HFFc6 (cell line): ENCODE data around the gene GALNT17. TPM values are rescaled to one million over a fixed set of nuclear protein-coding genes. Genes with fewer than 3 reads are reported as not detected.

Source experiments
- DNase-seq: peaks from one replicate; pipeline ENCODE4 v3.0.0-alpha.2; 2018
- H3K27ac Mint-ChIP-seq: 2 replicates; pipeline ENCODE4 v1.8.0; 2020; ENCODE audit warnings: mild to moderate bottlenecking, mixed read lengths
- H3K27me3 Mint-ChIP-seq: 2 replicates; pipeline ENCODE4 v1.8.0; 2021; ENCODE audit warnings: mild to moderate bottlenecking, moderate library complexity, mixed read lengths; ENCODE audit not compliant: insufficient read depth
- H3K36me3 Mint-ChIP-seq: 2 replicates; pipeline ENCODE4 v1.8.0; 2021; ENCODE audit warnings: low read depth, mixed read lengths
- H3K4me1 Mint-ChIP-seq: 2 replicates; pipeline ENCODE4 v1.8.0; 2020; ENCODE audit warnings: low read depth, mixed read lengths
- H3K4me3 Mint-ChIP-seq: 2 replicates; pipeline ENCODE4 v1.8.0; 2020; ENCODE audit warnings: mild to moderate bottlenecking, moderate library complexity, mixed read lengths
- H3K9me3 Mint-ChIP-seq: 2 replicates; pipeline ENCODE4 v1.8.0; 2020; ENCODE audit warnings: mild to moderate bottlenecking, mixed read lengths
- CTCF ChIP-seq: fragments of 200-600 bp; sonication (generic); IDR thresholded peaks from 2 replicates; pipeline ENCODE4 v1.5.0; 2021; ENCODE audit warnings: antibody characterized with exemption, mild to moderate bottlenecking
- total RNA-seq, 6 experiments: library from RNA; stranded (reverse); fragmentation: NEBNext Ultra II Directional; extraction: Animal tissue kit (Norgen Biotek cat#: 25700); gene quantifications; 2 replicates in 1 of 6; 3 replicates in 5 of 6; pipeline ENCODE4 v1.2.3, GENCODE V29; 2021

Gene GALNT17
- total RNA-seq, 6 experiments from 2014 or later = not detected

GRCh38 chr7:71526106-71526505 is 394.2 kb downstream of the GALNT17 start:
- Mint-ChIP-seq H3K4me1 (no peaks in the 10 kb centered on the region), H3K4me3 (no peak overlapping the region), H3K36me3 (no peaks in the 10 kb centered on the region), H3K27ac (no peak overlapping the region), H3K27me3 (no peaks in the 10 kb centered on the region; the same call in 1 of the 2 replicates), H3K9me3 (peaks cover 47% of the 10 kb centered on the region)
- no peak for DNase-seq
- no peak for TF ChIP-seq CTCF

GRCh38 chr7:71527213-71527612 is 395.3 kb downstream of the GALNT17 start:
- no peaks in the 10 kb centered on the region for H3K36me3 Mint-ChIP-seq
- H3K27ac Mint-ChIP-seq = no peak overlapping the region
- no peaks in the 10 kb centered on the region for H3K4me1 Mint-ChIP-seq
- H3K4me3 Mint-ChIP-seq = no peak overlapping the region
- DNase-seq = no peak
- H3K9me3 Mint-ChIP-seq = peaks cover 39% of the 10 kb centered on the region
- TF ChIP-seq CTCF = no peak
- no peaks in the 10 kb centered on the region; the same call in 1 of the 2 replicates for H3K27me3 Mint-ChIP-seq

GRCh38 chr7:71535616-71536015 is 403.7 kb downstream of the GALNT17 start:
- Mint-ChIP-seq H3K4me3 (no peak overlapping the region), H3K27ac (no peak overlapping the region), H3K9me3 (peaks cover 33% of the 10 kb centered on the region), H3K27me3 (no peaks in the 10 kb centered on the region), H3K36me3 (no peaks in the 10 kb centered on the region), H3K4me1 (no peaks in the 10 kb centered on the region)
- DNase-seq = no peak
- no peak for TF ChIP-seq CTCF

- DNase-seq = no peak
- Mint-ChIP-seq H3K4me3 (no peak overlapping the region), H3K27ac (no peak overlapping the region), H3K4me1 (no peaks in the 10 kb centered on the region), H3K36me3 (0 out of 2 replicates have a peak, but pooled peaks cover 6% of the 10 kb centered on the region), H3K9me3 (peaks cover 41% of the 10 kb centered on the region), H3K27me3 (no peaks in the 10 kb centered on the region)
- TF ChIP-seq CTCF = no peak
Observed at GRCh38 chr7:71538210-71538609, 406.3 kb downstream of the GALNT17 start.

GRCh38 chr7:71539615-71540014 is 407.7 kb downstream of the GALNT17 start:
- no peak for DNase-seq
- H3K4me3 Mint-ChIP-seq = no peak overlapping the region
- peaks cover 32% of the 10 kb centered on the region for H3K9me3 Mint-ChIP-seq
- no peaks in the 10 kb centered on the region for H3K4me1 Mint-ChIP-seq
- no peak overlapping the region for H3K27ac Mint-ChIP-seq
- 0 out of 2 replicates have a peak, but pooled peaks cover 6% of the 10 kb centered on the region for H3K36me3 Mint-ChIP-seq
- TF ChIP-seq CTCF = no peak
- no peaks in the 10 kb centered on the region for H3K27me3 Mint-ChIP-seq
